ENCODE data around the gene OR51S1.
"Not testable (repeated sequence)": the region's sequence is repeated elsewhere in the genome, so short reads cannot be mapped to it uniquely, and the experiment has no call there.

Gene OR51S1

GRCh38 chr11:4801316-4801715, 47.7 kb downstream of the OR51S1 start:
- not testable (repeated sequence) for DNase-seq

GRCh38 chr11:4798427-4799183, 50.4 kb downstream of the OR51S1 start:
- no peak for DNase-seq
